ENCODE measurements around the gene TSR3.

Gene TSR3

DNA sequence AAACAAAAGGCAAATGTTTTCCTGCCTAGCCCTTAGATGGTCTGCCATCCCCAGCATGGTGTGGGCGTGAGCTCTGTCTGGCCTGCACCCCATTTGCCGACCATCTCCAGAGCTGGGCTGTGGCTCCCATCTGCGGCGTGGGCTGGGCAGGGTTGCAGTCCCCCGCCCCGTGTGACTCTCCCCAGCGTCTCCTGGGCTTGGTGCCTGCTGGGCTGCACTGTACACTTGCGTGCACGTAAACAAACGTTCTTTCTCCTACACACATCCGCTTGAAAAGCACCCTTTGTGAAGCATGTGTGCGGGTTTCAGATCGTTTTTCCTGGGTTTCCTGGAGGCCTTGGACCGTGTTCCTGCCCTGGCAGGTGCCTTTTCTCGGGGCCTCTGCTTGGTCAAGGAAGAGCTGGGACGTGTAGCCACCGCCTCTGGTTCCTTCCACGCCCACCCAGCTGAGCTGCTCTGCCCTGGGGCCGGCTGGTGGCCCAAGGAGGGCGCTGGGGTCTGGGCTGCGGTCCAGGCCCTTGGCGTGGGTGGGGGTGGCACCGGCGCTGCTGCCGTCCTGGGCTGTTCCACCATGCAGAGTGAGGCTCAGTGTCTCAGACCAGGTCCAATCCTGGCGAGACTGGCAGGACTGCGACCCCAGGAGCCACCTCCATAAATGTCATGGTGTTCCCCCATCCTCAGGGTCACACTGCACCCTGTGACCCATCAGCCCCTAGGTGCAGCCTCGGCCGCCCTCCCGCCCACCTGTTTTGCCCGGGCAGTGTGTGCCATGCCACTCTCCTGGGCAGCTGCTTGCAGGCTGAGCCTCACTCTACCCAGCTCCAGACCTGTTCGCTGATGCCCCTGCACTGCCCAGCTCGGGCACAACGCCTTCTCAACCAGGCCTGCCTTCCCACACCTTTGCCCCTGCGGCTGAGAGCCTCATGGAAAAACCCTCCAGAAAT lies 28.1 kb downstream of the TSR3 start:
- no peak for DNase-seq (ENCODE audit: low spot score)

GRCh38 chr16:1322407-1322806 lies 29.3 kb downstream of the TSR3 start:
- DNase-seq (ENCODE audit: low spot score) = no peak

GRCh38 chr16:1320658-1321240 lies 30.9 kb downstream of the TSR3 start:
- DNase-seq (ENCODE audit: low spot score) = no peak

GRCh38 chr16:1320097-1320496 lies 31.6 kb downstream of the TSR3 start:
- no peak for DNase-seq (ENCODE audit: low spot score)

GRCh38 chr16:1319041-1319440 lies 32.6 kb downstream of the TSR3 start:
- DNase-seq (ENCODE audit: low spot score) = no peak

- DNase-seq (ENCODE audit: low spot score) = no peak
Measured at GRCh38 chr16:1318268-1318545, 33.5 kb downstream of the TSR3 start.

GRCh38 chr16:1317479-1318267 lies 34.0 kb downstream of the TSR3 start:
- no peak for DNase-seq (ENCODE audit: low spot score)

DNA sequence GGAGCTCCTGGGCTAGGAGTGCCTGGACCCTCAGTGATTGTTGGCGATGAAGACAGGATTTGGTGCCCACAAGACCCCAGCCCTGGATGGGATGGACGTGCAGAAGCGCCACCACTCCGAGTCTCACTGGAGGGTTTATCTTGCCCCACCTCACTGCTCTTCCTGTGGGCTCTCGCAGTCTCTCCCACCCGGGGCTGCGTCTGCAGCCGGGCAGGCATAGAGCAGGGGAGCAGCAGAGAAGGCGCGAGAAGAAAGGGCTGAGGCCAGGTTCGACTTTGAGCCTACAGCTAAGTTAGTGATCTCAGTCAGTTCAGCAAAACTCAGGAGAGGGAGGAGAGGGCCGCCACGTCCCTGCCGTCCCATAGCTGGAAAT lies 35.7 kb downstream of the TSR3 start:
- no peak for DNase-seq (ENCODE audit: low spot score)

DNA sequence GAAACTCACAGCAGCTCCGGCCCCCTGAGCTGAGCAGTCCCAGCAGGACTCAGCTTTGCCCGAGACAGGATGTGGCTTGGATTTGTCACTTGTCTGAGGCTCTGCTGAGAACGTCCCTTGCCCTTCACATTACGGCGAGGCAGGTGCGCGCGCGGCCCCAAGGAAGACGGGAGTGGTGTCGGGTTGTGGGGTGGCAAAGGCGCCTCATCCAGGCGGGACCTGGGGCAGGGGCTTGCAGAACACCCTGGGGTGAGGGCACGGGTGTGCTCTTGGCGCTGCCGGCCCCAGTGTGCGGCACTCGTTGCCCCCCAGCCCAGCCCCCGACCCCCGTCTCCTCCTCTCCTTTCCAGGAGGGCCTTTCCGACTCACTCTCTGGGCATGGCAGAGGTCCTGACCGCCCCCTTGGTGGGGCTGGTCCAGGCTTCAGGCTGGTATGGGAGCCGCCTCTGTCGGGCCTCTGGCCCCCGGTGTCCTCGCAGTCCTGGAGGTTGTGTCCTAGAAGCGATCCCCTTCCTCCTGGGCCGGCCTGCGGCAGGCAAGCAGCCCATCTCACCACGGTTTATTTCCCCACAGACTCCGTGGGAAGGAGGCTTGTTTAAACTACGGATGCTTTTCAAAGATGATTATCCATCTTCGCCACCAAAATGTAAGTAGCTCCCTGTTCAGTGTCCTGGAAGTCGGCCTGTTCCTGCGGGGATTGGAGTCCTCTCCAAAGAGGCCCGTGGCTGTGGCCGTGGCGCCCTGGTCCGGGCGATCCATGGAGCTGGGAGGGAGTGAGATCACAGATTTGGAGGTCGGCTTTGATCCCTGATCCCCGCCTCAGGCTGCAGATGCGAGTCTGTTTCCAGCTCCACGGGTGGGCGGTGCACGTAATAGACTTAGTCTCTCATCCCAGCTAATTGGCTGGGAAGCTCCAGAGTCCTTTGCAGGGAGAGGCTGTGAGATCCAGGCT lies 36.3 kb downstream of the TSR3 start:
- no peak for DNase-seq (ENCODE audit: low spot score)

DNA sequence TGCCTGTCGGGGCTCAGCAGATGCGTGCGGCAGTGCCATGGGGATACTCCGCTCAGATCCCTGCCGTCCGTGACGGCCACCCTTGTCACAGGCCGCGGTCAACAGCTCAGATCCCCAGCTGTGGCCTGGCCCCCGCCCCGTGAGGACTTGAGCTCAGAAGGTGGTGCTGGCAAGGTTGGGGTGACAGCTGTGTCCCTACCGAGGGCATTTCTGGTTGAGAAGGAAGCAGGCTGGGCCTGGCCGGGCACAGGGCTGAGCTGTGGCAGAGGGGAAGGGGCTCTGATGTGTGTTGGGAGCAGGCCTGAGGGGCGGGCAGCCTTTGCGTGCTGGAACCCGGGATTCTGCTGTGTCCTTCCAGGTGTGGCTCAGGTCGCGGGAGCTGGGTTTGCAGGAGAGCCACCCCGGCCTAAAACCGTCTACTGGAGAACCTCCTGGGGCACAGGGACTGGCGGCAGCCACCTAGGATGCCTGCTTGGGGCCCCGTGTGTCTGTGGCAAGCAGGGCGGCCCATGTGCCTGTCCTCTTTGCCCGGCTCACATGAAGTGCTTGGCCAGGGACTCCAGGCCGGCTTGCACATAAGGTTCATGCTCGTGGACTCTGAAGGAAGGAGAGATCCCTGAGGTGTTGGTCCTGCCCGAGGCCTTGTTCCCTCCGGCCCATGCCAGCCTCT lies 37.1 kb downstream of the TSR3 start:
- DNase-seq (ENCODE audit: low spot score) = no peak

DNA sequence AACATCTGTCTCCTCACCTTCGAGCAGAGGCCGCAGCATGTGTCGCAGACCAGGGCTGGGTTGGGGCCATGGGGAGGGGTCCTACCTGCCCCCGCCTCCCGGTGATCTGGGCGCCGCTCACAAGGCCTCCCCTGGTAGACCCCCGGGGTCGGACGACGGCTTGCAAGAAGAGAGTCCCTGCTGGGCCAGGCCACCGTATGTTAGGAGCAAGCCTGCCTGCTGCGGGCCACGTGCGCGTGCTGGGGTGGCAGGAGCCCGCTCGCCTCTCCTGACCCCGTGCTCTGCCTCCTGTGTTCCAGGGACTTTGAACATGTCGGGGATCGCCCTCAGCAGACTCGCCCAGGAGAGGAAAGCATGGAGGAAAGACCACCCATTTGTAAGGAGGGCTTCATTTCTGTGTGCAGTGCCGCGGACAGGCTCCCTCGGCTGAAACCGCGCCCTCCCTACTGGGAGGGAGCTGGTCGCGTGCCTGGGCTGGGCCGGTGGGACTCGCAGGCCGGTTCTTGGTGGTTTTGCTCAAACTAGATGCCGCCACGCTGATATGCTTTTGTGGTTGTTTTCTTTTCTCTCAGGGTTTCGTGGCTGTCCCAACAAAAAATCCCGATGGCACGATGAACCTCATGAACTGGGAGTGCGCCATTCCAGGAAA lies 37.8 kb downstream of the TSR3 start:
- no peak for DNase-seq (ENCODE audit: low spot score)

DNA sequence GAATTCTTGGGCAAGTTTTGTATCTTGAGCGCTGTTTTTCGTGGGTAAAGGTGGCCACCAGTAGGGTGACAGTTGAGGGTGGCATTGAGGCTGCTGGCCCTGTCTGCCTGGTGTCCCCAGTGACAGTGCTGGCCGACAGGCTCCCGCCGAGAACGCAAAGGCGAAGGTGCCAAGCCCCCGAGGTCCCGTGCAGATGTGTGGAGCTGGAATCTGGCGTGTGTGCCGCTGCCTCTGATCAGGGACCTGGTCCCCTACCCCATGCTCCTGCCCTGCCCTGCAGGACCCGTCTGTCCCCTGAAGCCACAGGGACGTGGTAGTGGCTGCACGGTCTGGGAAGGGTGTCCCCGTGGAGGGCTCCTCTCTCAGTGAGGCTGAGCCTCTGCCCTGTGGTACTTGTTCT lies 38.8 kb downstream of the TSR3 start:
- no peak for DNase-seq (ENCODE audit: low spot score)

DNA sequence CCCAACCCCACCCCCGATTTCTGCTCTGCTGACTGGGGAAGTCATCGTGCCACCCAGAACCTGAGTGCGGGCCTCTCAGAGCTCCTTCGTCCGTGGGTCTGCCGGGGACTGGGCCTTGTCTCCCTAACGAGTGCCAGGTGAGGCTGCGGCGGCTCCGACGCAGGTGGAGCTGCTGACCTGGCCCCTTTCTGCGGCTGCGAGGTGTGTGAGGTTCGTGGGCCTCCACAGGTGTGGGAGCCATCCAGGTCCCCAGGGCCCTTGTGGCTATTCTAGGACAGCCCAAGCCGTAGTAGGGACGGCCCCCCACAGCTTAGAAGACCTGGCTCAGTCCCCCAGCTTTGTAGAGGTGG lies 39.2 kb downstream of the TSR3 start:
- no peak for DNase-seq (ENCODE audit: low spot score)

DNA sequence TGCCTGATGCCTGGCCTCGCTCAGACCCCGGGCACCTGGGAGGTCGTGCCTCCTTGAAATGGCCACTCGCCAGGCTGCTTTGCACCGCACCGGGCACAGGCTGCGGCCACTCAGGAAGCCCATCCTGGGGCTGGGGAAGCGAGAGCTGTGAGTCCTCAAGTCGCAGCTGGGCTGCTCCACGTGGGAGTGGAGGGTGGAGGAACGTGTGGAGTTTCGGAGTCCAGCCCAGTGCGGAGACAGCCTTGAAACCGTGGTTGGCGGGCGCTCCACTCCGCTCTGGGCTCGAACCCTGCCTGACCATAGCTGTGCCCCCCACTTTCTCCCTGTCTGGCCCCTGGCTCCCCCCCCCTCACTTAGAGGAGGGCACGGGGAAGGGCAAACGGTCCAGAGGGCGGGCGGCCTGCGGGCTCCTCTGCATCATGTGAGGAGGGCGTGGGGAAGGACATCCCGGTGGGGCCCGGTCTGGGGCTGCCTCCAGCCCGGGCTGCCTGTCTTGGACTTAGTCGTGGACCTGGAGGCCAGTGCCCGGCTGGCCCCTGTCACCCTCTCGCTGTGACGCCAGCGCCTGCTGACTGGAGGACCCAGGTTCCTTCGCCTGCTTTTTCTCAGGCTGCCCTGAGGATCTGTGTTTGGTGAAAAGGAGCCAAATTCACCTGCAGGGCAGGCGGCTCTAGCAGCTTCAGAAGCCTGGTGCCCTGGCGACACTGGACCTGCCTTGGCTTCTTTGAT lies 39.8 kb downstream of the TSR3 start:
- no peak for DNase-seq (ENCODE audit: low spot score)

- no peak for DNase-seq (ENCODE audit: low spot score)
Measured at GRCh38 chr16:1311212-1311737, 40.4 kb downstream of the TSR3 start.

DNA sequence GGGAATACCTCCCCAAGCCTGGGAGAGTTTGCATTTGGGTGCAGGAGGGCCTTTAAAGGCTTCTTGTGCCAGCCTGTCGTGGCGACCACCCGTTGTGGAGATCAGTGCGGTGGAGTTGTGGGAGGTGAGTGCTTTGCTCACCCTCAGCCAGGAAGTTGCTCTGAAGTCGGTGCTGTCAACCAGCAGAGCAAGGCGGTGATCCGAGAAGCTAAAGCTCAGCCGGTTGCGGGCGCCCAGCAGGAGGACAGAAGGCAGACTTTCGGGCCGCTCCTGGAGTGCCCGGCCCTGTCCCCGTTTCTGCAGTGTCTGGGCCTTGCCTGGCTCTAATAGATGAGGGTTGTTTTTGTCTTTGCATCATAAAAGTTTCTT lies 40.9 kb downstream of the TSR3 start:
- DNase-seq (ENCODE audit: low spot score) = no peak

DNA sequence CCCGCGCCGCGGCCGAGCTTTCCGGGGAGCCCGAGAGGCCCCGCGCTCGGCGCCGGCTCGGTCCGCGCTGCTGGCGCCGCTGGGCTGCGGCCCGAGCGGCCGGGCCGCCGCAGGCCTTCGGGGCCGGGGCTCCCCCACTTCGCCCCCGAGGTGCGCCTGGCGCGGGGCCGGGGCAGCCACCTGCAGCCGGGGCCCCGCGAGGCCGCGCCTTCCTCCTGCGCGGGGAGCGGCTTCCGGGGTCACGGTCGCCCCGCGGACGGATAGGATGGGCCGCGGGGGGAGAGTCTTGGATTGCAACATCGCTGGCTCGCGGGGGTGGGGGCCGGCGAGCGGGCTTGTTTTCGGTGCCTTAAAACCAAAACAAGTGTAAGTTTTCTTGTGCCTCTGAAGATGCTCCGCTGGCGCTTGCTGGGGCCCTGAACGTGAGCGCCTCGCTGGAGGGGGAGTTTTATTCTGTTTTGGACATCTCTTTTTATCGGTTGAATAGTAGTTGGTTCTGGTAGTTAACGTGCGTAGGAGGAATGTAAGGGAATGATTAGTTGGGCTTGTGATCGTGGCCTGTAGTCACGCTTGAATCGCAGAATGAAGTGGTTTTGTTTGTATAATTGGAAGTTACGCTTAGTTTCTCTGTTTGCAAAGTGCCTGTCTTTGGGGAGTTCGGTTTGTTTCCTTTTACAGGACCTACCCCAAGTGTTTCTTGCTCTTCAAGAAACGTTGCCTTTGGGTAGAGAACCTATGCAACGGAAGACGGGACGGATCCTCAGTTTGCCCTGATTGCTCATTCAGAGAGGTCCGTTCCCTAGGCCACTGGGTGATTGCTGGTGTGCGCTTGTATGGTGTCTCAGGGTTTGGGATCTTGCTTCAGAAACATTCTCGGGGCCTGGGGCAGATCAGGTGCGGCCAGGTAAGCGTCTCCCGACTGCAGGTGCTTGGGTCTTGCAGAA lies 41.5 kb downstream of the TSR3 start:
- DNase-seq (ENCODE audit: low spot score) = peak; percentile 46

DNA sequence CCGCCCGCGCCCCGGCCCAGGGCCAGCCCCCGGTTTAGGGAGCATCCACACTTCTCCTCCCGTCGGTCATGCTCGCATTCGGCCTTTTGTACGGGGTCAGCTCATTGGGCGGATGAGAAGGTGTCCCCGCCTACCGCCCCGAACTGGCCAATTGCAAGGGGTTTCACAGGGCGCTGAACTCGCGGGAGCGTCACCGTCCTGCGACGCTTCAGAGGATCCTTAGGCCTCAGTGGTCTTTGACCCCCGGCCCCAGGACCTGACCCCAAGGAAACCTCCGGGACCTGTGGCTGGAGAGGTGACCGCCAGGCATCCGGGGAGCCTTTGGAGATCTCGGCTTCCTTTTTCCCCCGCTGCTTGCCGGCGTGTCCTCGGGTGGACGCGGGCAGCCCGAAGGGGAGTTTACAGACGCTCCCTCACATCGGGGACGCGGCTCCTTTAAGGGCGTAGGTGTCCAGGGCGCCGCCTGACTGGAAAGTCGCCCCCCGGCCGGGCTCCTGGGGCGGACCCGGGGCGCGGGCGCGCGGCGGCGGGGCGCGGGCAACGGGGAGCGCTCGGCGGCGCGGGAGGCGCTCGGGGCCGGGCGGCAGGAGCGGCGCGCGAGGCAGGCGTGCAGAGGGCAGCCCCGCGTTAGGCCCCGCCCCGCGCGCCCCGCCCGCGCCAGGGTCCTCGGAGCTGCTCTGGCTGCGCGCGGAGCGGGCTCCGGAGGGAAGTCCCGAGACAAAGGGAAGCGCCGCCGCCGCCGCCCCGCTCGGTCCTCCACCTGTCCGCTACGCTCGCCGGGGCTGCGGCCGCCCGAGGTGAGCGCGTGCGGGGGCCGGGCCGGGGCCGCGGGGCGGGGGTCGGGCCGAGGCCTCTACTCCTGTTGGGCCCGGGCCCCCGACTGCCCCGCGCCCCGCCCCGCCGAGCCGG lies 42.4 kb downstream of the TSR3 start, which contains the start of gene UBE2I:
Gene UBE2I (plus strand): TSS at position 660 of the 909 bp plus-strand sequence. CDS start 4,395 bp downstream, outside the sequence.
- DNase-seq (ENCODE audit: low spot score) = peak; percentile 96
